ENCODE data around the gene FCHSD1. TPM values are rescaled to one million over a fixed set of nuclear protein-coding genes. Genes with fewer than 3 reads are reported as not detected.

FCHSD1 gene
- 21.2 and 22.1 TPM in 2 replicates for total RNA-seq (2022)
- percentile 55 among the genes with signal in this experiment for Bru-seq, nascent RNA
- BruChase-seq, experiment 1, labeled RNA remaining after a 6-hour chase, result percentile 62 among the genes with signal in this experiment
- percentile 63 among the genes with signal in this experiment for BruChase-seq, experiment 2, labeled RNA remaining after a 2-hour chase
- long read RNA-seq, partial matches to known transcripts, result 16 of 41 reads
- long read RNA-seq, other reads (novel, unspliced or antisense), result 23 of 41 reads

GRCh38 chr5:141650851-141651727, at the start of gene FCHSD1:
Gene FCHSD1 (minus strand): TSS chr5:141651418. CDS start chr5:141651368, 50 bp downstream.
- peaks cover 22% of the 10 kb centered on the region for H3K36me3 Mint-ChIP-seq (ENCODE audit: insufficient read depth, unreplicated experiment)
- no peaks in the 10 kb centered on the region for H3K9me3 Mint-ChIP-seq (ENCODE audit: unreplicated experiment)
- ChIA-PET CTCF (interaction anchor here (0.6 to 2.1 kb wide), 10 partner anchors 9 to 329 kb away, joined by 3 to 14 read pairs (median 4); partner anchors contain the start of gene DIAPH1), POLR2A (interaction anchor here (0.5 to 4.6 kb wide), 14 partner anchors 8 to 950 kb away, joined by 3 to 71 read pairs (median 4); partner anchors contain the start of genes ARAP3, DELE1, DIAPH1 and HDAC3)
- peak; percentile 87 for DNase-seq (ENCODE audit: unreplicated experiment)
- TSS peak; percentile 21 for BruUV-seq (replicated peaks)
- peaks cover 35% of the 10 kb centered on the region for H3K4me1 Mint-ChIP-seq (ENCODE audit: insufficient read depth, unreplicated experiment)
- no peaks in the 10 kb centered on the region for H3K27me3 Mint-ChIP-seq (ENCODE audit: insufficient read depth, unreplicated experiment)
- TF ChIP-seq CTCF (IDR thresholded peaks at IDR 0.05; ENCODE audit: unreplicated experiment), result no peak
- H3K27ac Mint-ChIP-seq (ENCODE audit: low read depth, unreplicated experiment), result peak within 1 kb of the TSS; percentile 74
- peak within 1 kb of the TSS; percentile 95 for H3K4me3 Mint-ChIP-seq (ENCODE audit: unreplicated experiment)
- intact Hi-C loops (cut with micrococcal nuclease), result no loop called here

GRCh38 chr5:141697586-141697985, 46.4 kb upstream of the FCHSD1 start:
- Mint-ChIP-seq H3K4me1 (ENCODE audit: insufficient read depth, unreplicated experiment) (peaks cover under 1% of the 10 kb centered on the region), H3K27me3 (ENCODE audit: insufficient read depth, unreplicated experiment) (peaks cover 19% of the 10 kb centered on the region)

GRCh38 chr5:141696431-141696830, 45.2 kb upstream of the FCHSD1 start:
- intact Hi-C loops (cut with micrococcal nuclease), result no loop called here
- Mint-ChIP-seq H3K27me3 (ENCODE audit: insufficient read depth, unreplicated experiment) (peaks cover 22% of the 10 kb centered on the region), H3K27ac (ENCODE audit: low read depth, unreplicated experiment) (no peak overlapping the region), H3K9me3 (ENCODE audit: unreplicated experiment) (no peaks in the 10 kb centered on the region), H3K4me1 (ENCODE audit: insufficient read depth, unreplicated experiment) (peaks cover 8% of the 10 kb centered on the region), H3K36me3 (ENCODE audit: insufficient read depth, unreplicated experiment) (no peaks in the 10 kb centered on the region), H3K4me3 (ENCODE audit: unreplicated experiment) (no peak overlapping the region)
- CTCF ChIA-PET, result interaction anchor here (0.6 to 16.8 kb wide), 11 partner anchors 13 to 266 kb away, joined by 3 to 677 read pairs (median 5); partner anchors contain the start of genes PCDH1, PCDH12 and RNF14
- no peak for TF ChIP-seq CTCF (IDR thresholded peaks at IDR 0.05; ENCODE audit: unreplicated experiment)
- POLR2A ChIA-PET, result interaction anchor here (0.9 to 5.7 kb wide), 4 partner anchors 12 to 273 kb away, joined by 3 to 68 read pairs (median 8); partner anchors contain the start of genes PCDH1 and RNF14
- BruUV-seq (replicated peaks), result no TSS peak
- no peak for DNase-seq (ENCODE audit: unreplicated experiment)

More at GRCh38 chr5:141697586-141697985, 46.4 kb upstream of the FCHSD1 start:
- Mint-ChIP-seq H3K4me3 (ENCODE audit: unreplicated experiment) (no peak overlapping the region), H3K9me3 (ENCODE audit: unreplicated experiment) (no peaks in the 10 kb centered on the region), H3K27ac (ENCODE audit: low read depth, unreplicated experiment) (no peak overlapping the region), H3K36me3 (ENCODE audit: insufficient read depth, unreplicated experiment) (no peaks in the 10 kb centered on the region)
- no peak for DNase-seq (ENCODE audit: unreplicated experiment)
- CTCF ChIA-PET, result interaction anchor here (1.5 to 16.8 kb wide), 4 partner anchors 14 to 264 kb away, joined by 4 to 677 read pairs (median 259); partner anchors contain the start of genes PCDH1, PCDH12 and RNF14
- POLR2A ChIA-PET, result interaction anchor here (0.6 kb wide), 2 partner anchors 56 to 315 kb away, joined by 3 read pairs; partner anchors contain the start of gene GNPDA1
- no TSS peak for BruUV-seq (replicated peaks)
- no peak for TF ChIP-seq CTCF (IDR thresholded peaks at IDR 0.05; ENCODE audit: unreplicated experiment)
- intact Hi-C loops (cut with micrococcal nuclease), result no loop called here

Measured in MCF 10A (cell line).